T-helper 2 cell treated with Interferon-gamma antibody and Interleukin-4, amounts not matched to agents 100 ng/mL and 5 ng/mL, for 36 hours (primary cell): ENCODE data around the gene WDR82. TPM values are rescaled to one million over a fixed set of nuclear protein-coding genes. Genes with fewer than 3 reads are reported as not detected.

Experiments used
- intact Hi-C: fragments of 100-400 bp; cut with micrococcal nuclease; formaldehyde crosslinking; loops from one replicate; pipeline ENCODE4 v1.15.1; 2023
- total RNA-seq: library from RNA; stranded (reverse); gene quantifications from 2 replicates; pipeline ENCODE4 v1.2.3, GENCODE V29; 2022

Gene WDR82
- total RNA-seq, 1 donor from 2014 or later: 129 TPM

GRCh38 chr3:52211268-52211891 lies 67.1 kb downstream of the WDR82 start:
- intact Hi-C loops: no loop called here

DNA sequence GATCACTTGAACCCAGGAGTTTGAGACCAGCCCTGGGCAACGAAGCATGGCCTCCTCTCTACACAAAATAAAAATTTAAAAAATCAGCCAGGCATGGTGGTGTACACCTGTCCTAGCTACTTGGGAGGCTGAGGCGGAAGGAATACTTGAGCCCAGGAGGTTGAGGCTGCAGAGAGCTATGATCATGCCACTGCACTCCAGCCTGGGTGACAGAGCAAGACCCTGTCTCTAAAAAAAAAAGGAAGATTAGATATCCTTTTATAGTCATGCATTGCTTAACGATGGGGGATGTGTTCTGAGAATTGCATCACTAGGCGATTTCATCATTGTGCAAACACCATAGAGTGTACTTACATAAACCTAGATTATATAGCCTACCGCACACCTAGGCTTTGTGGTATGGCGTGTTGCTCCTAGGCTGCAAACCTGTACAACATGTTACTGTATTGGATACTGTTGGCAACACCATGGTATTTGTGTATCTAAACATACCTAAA lies 67.9 kb downstream of the WDR82 start:
- intact Hi-C loops: no loop called here

DNA sequence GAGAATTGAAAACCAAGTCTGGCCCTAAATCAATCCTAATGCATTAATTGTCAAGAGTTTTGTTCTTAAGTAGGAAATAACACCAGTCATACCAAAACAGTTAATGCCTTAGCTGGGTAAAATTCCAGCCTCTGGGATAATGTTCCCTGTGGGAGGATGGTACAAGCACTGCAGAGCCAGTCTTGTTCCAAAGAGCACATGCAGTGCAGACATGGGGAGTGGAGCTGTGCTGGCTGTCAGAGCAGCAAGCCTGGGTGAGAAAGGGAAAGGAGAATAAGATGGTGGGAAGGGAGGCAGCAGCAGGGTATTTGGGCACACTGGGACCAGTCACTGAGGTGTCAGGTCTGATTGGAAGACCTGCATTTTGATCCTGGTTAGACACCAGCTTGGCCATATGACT lies 68.4 kb downstream of the WDR82 start:
- intact Hi-C loops: no loop called here

GRCh38 chr3:52208556-52208955 lies 69.9 kb downstream of the WDR82 start:
- intact Hi-C loops: no loop called here

GRCh38 chr3:52205727-52206372 lies 72.6 kb downstream of the WDR82 start:
- intact Hi-C loops: no loop called here

Other genes starting within 250 kb of the WDR82 start
- 42.4 and 43.7 TPM in 2 replicates for gene DUSP7, start 222.1 kb downstream of the WDR82 start, total RNA-seq
- 28.4 and 28.9 TPM in 2 replicates for gene POC1A, start 124.2 kb downstream of the WDR82 start, total RNA-seq
- gene ALAS1, start 80.5 kb downstream of the WDR82 start, total RNA-seq: 74.4 and 77.3 TPM in 2 replicates
- gene TLR9, start 53.0 kb downstream of the WDR82 start, total RNA-seq: 0.25 TPM in 1 of 2 replicates, not detected in the other
- gene TWF2, start 39.5 kb downstream of the WDR82 start, total RNA-seq: 107 and 109 TPM in 2 replicates
- gene PPM1M, start 32.9 kb downstream of the WDR82 start, total RNA-seq: 59.5 and 60.2 TPM in 2 replicates
- gene GLYCTK, start 9.2 kb upstream of the WDR82 start, total RNA-seq: 21.6 and 22.0 TPM in 2 replicates
- gene DNAH1, start 37.7 kb upstream of the WDR82 start, total RNA-seq: 25.5 and 25.9 TPM in 2 replicates
- gene BAP1, start 131.4 kb upstream of the WDR82 start, total RNA-seq: 91.0 and 96.8 TPM in 2 replicates
- gene PHF7, start 132.0 kb upstream of the WDR82 start, total RNA-seq: 12.6 and 13.5 TPM in 2 replicates
- gene SEMA3G, start 166.5 kb upstream of the WDR82 start, total RNA-seq: 0.16 and 0.23 TPM in 2 replicates
- gene TNNC1, start 175.4 kb upstream of the WDR82 start, total RNA-seq: 0.23 and 0.27 TPM in 2 replicates
- 79.6 and 83.0 TPM in 2 replicates for gene NISCH, start 177.0 kb upstream of the WDR82 start, total RNA-seq
- gene STAB1, start 216.7 kb upstream of the WDR82 start, total RNA-seq: 0.05 and 0.09 TPM in 2 replicates